SIG-M5 treated with dmso at 0.1 percent for 504 hours (cell line): ENCODE results near the gene FAM131A.

Experiments
- DNase-seq: peaks from one replicate; lab custom pipeline; 2025; ENCODE audit not compliant: unreplicated experiment; lab: John Stamatoyannopoulos, UW

FAM131A gene

GRCh38 chr3:184316792-184317191 is 20.6 kb upstream of the FAM131A start:
- no peak for DNase-seq

GRCh38 chr3:184317201-184317600 is 20.2 kb upstream of the FAM131A start:
- no peak for DNase-seq

- DNase-seq: peak; percentile 77
These were observed 17.3 kb upstream of the FAM131A start for GRCh38 chr3:184320104-184320445.

GRCh38 chr3:184321666-184322065 is 15.7 kb upstream of the FAM131A start:
- DNase-seq: no peak

- DNase-seq: peak; percentile 89
These were observed 14.5 kb upstream of the FAM131A start for GRCh38 chr3:184322731-184323487.

GRCh38 chr3:184323696-184324095 is 13.7 kb upstream of the FAM131A start:
- no peak for DNase-seq

- DNase-seq: no peak
These were observed 12.1 kb upstream of the FAM131A start for GRCh38 chr3:184325269-184325668.

- DNase-seq: no peak
These were observed 11.6 kb upstream of the FAM131A start for GRCh38 chr3:184325715-184326369.

GRCh38 chr3:184327171-184327570 is 10.2 kb upstream of the FAM131A start:
- no peak for DNase-seq

GRCh38 chr3:184328516-184328915 is 8.9 kb upstream of the FAM131A start:
- no peak for DNase-seq

- no peak for DNase-seq
These were observed 4.9 kb upstream of the FAM131A start for GRCh38 chr3:184332370-184333090.

GRCh38 chr3:184333190-184333589 is 4.2 kb upstream of the FAM131A start:
- DNase-seq: no peak

GRCh38 chr3:184333700-184334099 is 3.7 kb upstream of the FAM131A start:
- DNase-seq: no peak

GRCh38 chr3:184334470-184335158 is 2.8 kb upstream of the FAM131A start:
- peak; percentile 38 for DNase-seq

GRCh38 chr3:184335291-184335660 is 2.1 kb upstream of the FAM131A start:
- DNase-seq: no peak

- peak; percentile 45 for DNase-seq
These were observed 1.5 kb upstream of the FAM131A start for GRCh38 chr3:184335661-184336546.

- DNase-seq: no peak
These were observed 627 bp upstream of the FAM131A start for GRCh38 chr3:184336547-184337398.

- DNase-seq: no peak
These were observed 581 bp downstream of the FAM131A start for GRCh38 chr3:184337981-184338380.

GRCh38 chr3:184338511-184338945 is 1.1 kb downstream of the FAM131A start:
- DNase-seq: no peak

GRCh38 chr3:184339001-184339400 is 1.6 kb downstream of the FAM131A start:
- DNase-seq: no peak
